HG03135 (cell line): ENCODE measurements around the gene IRF9.

ENCODE experiments used
- ATAC-seq: cut with Tn5 transposase; IDR thresholded peaks from one replicate; pipeline ENCODE4 v1.9.1; 2021; ENCODE audit warnings: mild to moderate bottlenecking, moderate library complexity; ENCODE audit not compliant: unreplicated experiment

The IRF9 gene

GRCh38 chr14:24146978-24147760 is 13.9 kb upstream of the IRF9 start, which contains the start of gene RNF31:
TSS of gene RNF31 (plus strand) at chr14:24147498. CDS start at chr14:24147699, 201 bp downstream.
- peak; percentile 79 for ATAC-seq

GRCh38 chr14:24147761-24148428 is 13.2 kb upstream of the IRF9 start:
- no peak for ATAC-seq

GRCh38 chr14:24149302-24149969 is 11.6 kb upstream of the IRF9 start:
- no peak for ATAC-seq

GRCh38 chr14:24150061-24150460 is 11.0 kb upstream of the IRF9 start:
- no peak for ATAC-seq

GRCh38 chr14:24150567-24150966 is 10.5 kb upstream of the IRF9 start:
- no peak for ATAC-seq

- ATAC-seq = no peak
Observed at GRCh38 chr14:24150993-24151392, 10.1 kb upstream of the IRF9 start.

- ATAC-seq = no peak
Observed at GRCh38 chr14:24151404-24152080, 9.5 kb upstream of the IRF9 start.

- no peak for ATAC-seq
Observed at GRCh38 chr14:24155100-24155499, 6.0 kb upstream of the IRF9 start.

- ATAC-seq = no peak
Observed at GRCh38 chr14:24156840-24157239, 4.2 kb upstream of the IRF9 start.

- no peak for ATAC-seq
Observed at GRCh38 chr14:24157331-24157730, 3.7 kb upstream of the IRF9 start.

GRCh38 chr14:24159777-24160498 is 1.1 kb upstream of the IRF9 start:
- ATAC-seq = no peak

- ATAC-seq = peak; percentile 6
Observed at GRCh38 chr14:24160499-24160849, 591 bp upstream of the IRF9 start.

GRCh38 chr14:24162093-24162492 is 1.0 kb downstream of the IRF9 start:
- no peak for ATAC-seq

- no peak for ATAC-seq
Observed at GRCh38 chr14:24164518-24164991, 3.5 kb downstream of the IRF9 start.

GRCh38 chr14:24165785-24166184 is 4.7 kb downstream of the IRF9 start:
- ATAC-seq = no peak

GRCh38 chr14:24167469-24168114 is 6.5 kb downstream of the IRF9 start:
- no peak for ATAC-seq

GRCh38 chr14:24171422-24172260 is 10.6 kb downstream of the IRF9 start, which contains the start of gene REC8:
TSS of gene REC8 (plus strand) at chr14:24172080. CDS start at chr14:24172553, 473 bp downstream.
- peak; percentile 85 for ATAC-seq

- ATAC-seq = no peak
Observed at GRCh38 chr14:24172261-24172860, 11.3 kb downstream of the IRF9 start.

- no peak for ATAC-seq
Observed at GRCh38 chr14:24172871-24173281, 11.8 kb downstream of the IRF9 start.
